Epithelial cell of esophagus (primary cell): ENCODE data around the gene DNAJC1.

ENCODE experiments used
- DNase-seq: peaks from one replicate; pipeline ENCODE4 v3.0.0; 2010; ENCODE audit warnings: low read depth
- H3K4me3 ChIP-seq: 2 replicates; pipeline ENCODE4 v1.5.1; 2011; ENCODE audit warnings: mild to moderate bottlenecking, low read length, control low read depth
- CTCF ChIP-seq: IDR thresholded peaks from 2 replicates; pipeline ENCODE4 v1.5.1; 2011; ENCODE audit warnings: low read depth, mild to moderate bottlenecking, low read length, control low read depth, inconsistent platforms; ENCODE audit not compliant: insufficient read depth; ENCODE audit errors: missing control alignments

The DNAJC1 gene

GRCh38 chr10:21926949-21927348 is 76.6 kb downstream of the DNAJC1 start:
- no peak for TF ChIP-seq CTCF
- no peak overlapping the region for H3K4me3 ChIP-seq
- peak; percentile 95 for DNase-seq

- no peak overlapping the region for H3K4me3 ChIP-seq
- DNase-seq = peak; percentile 82
- no peak for TF ChIP-seq CTCF
These were observed 77.1 kb downstream of the DNAJC1 start for GRCh38 chr10:21926358-21926925.

GRCh38 chr10:21925851-21926250 is 77.7 kb downstream of the DNAJC1 start:
- no peak overlapping the region for H3K4me3 ChIP-seq
- no peak for DNase-seq
- no peak for TF ChIP-seq CTCF

- no peak overlapping the region for H3K4me3 ChIP-seq
- peak; percentile 53 for DNase-seq
- no peak for TF ChIP-seq CTCF
These were observed 79.0 kb downstream of the DNAJC1 start for GRCh38 chr10:21924511-21924910.

- no peak for TF ChIP-seq CTCF
- peak; percentile 54 for DNase-seq
- H3K4me3 ChIP-seq = no peak overlapping the region
These were observed 82.9 kb downstream of the DNAJC1 start for GRCh38 chr10:21920633-21921032.

- TF ChIP-seq CTCF = no peak
- no peak for DNase-seq
- H3K4me3 ChIP-seq = no peak overlapping the region
These were observed 83.6 kb downstream of the DNAJC1 start for GRCh38 chr10:21919906-21920305.

GRCh38 chr10:21919117-21919516 is 84.4 kb downstream of the DNAJC1 start:
- no peak for DNase-seq
- no peak for TF ChIP-seq CTCF
- H3K4me3 ChIP-seq = no peak overlapping the region
